DND-41 (cell line): ENCODE measurements around the gene INTS1.

Experiments
- ATAC-seq: fragments of 200-7000 bp; cut with Tn5 transposase; 3 replicates; pipeline ENCODE4 v1.9.1; 2021; ENCODE audit warnings: low read depth; ENCODE audit not compliant: insufficient read depth
- DNase-seq: peaks from one replicate; pipeline ENCODE4 v3.0.0-alpha.2; 2020
- H2AFZ ChIP-seq: 2 replicates; pipeline ENCODE4 v1.6.0; 2012; ENCODE audit warnings: low read depth, low read length
- H3K27ac ChIP-seq: 2 replicates; pipeline ENCODE4 v1.5.1; 2012; ENCODE audit warnings: low read length, inconsistent platforms
- H3K27me3 ChIP-seq: fragments of 200-600 bp; sonication (generic); 2 replicates; pipeline ENCODE4 v1.6.0; 2012; ENCODE audit warnings: low read length, mild to moderate bottlenecking, inconsistent platforms; ENCODE audit not compliant: insufficient read depth, poor library complexity
- H3K36me3 ChIP-seq: 2 replicates; pipeline ENCODE4 v1.5.1; 2012; ENCODE audit warnings: low read length, inconsistent platforms; ENCODE audit not compliant: insufficient read depth
- H3K4me1 ChIP-seq: 2 replicates; pipeline ENCODE4 v1.5.1; 2012; ENCODE audit warnings: mild to moderate bottlenecking, low read length; ENCODE audit not compliant: insufficient read depth
- H3K4me2 ChIP-seq: 2 replicates; pipeline ENCODE4 v1.6.0; 2012; ENCODE audit warnings: mild to moderate bottlenecking, moderate library complexity, low read length, inconsistent platforms; ENCODE audit not compliant: insufficient read depth
- H3K4me3 ChIP-seq, 2 experiments: fragments of 200-600 bp in 1 of 2; shearing (Covaris generic) in 1 of 2; 2 replicates each; pipeline ENCODE4 v1.5.1; 2012 to 2016; ENCODE audit warnings: inconsistent platforms in 2 of 2, low read length in 2 of 2, mild to moderate bottlenecking in 2 of 2, low read depth in 1 of 2, moderate library complexity in 1 of 2
- H3K79me2 ChIP-seq: 2 replicates; pipeline ENCODE4 v1.6.0; 2012; ENCODE audit warnings: low read length, inconsistent platforms; ENCODE audit not compliant: insufficient read depth
- H3K9ac ChIP-seq: 2 replicates; pipeline ENCODE4 v1.6.0; 2012; ENCODE audit warnings: low read depth, mild to moderate bottlenecking, inconsistent platforms, low read length, moderate library complexity
- H3K9me3 ChIP-seq: 2 replicates; pipeline ENCODE4 v1.5.1; 2012; ENCODE audit warnings: low read length, moderate library complexity, mild to moderate bottlenecking, inconsistent platforms; ENCODE audit not compliant: insufficient read depth, severe bottlenecking
- H4K20me1 ChIP-seq: 2 replicates; pipeline ENCODE4 v1.6.0; 2012; ENCODE audit warnings: low read length; ENCODE audit not compliant: insufficient read depth
- EZH2 ChIP-seq: IDR thresholded peaks from 3 replicates; pipeline ENCODE4 v1.6.1; 2012; ENCODE audit warnings: borderline replicate concordance, low read depth, mild to moderate bottlenecking, moderate library complexity, low read length, inconsistent platforms; ENCODE audit not compliant: severe bottlenecking
- TF ChIP-seq, protein P1 (sequence below): IDR thresholded peaks from 2 replicates; pipeline ENCODE4 v1.5.1; 2012; ENCODE audit warnings: borderline replicate concordance, low read length, moderate library complexity, mild to moderate bottlenecking; ENCODE audit not compliant: poor library complexity, severe bottlenecking; ENCODE audit errors: extremely low read depth

Gene INTS1

DNA sequence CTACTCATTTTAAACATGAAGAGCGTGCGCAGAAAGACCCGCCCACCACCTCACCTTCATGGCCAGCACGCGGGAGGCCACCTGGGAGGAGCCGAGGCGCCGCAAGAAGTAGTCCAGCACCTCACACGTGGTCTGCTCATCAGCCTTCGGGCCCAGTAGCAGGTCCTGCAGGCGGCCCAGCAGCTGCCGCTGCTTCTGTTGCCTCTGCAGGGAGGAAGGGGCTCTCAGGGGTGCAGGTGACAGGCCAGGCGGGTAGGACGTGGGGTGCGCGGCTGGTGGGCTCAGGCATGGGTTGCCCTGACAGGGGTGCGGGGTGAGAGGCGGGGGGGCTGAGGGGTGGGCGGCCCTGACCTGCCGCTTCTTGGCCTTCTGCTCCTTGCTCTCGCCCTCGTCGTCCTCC lies 17.6 kb downstream of the INTS1 start:
- no peak overlapping the region for H3K9ac ChIP-seq
- peaks cover 23% of the 10 kb centered on the region for H4K20me1 ChIP-seq
- no peak for DNase-seq
- H3K4me1 ChIP-seq: no peaks in the 10 kb centered on the region
- H3K4me2 ChIP-seq: no peak overlapping the region
- no peak overlapping the region for H3K27ac ChIP-seq
- no peak overlapping the region for H2AFZ ChIP-seq
- H3K79me2 ChIP-seq: no peaks in the 10 kb centered on the region
- peaks cover 95% of the 10 kb centered on the region for H3K36me3 ChIP-seq
- H3K4me3 ChIP-seq: no peak overlapping the region
- no peaks in the 10 kb centered on the region for H3K9me3 ChIP-seq
- no peaks in the 10 kb centered on the region for H3K27me3 ChIP-seq
- TF ChIP-seq, protein P1, sequence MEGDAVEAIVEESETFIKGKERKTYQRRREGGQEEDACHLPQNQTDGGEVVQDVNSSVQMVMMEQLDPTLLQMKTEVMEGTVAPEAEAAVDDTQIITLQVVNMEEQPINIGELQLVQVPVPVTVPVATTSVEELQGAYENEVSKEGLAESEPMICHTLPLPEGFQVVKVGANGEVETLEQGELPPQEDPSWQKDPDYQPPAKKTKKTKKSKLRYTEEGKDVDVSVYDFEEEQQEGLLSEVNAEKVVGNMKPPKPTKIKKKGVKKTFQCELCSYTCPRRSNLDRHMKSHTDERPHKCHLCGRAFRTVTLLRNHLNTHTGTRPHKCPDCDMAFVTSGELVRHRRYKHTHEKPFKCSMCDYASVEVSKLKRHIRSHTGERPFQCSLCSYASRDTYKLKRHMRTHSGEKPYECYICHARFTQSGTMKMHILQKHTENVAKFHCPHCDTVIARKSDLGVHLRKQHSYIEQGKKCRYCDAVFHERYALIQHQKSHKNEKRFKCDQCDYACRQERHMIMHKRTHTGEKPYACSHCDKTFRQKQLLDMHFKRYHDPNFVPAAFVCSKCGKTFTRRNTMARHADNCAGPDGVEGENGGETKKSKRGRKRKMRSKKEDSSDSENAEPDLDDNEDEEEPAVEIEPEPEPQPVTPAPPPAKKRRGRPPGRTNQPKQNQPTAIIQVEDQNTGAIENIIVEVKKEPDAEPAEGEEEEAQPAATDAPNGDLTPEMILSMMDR: no peak
- no peak for TF ChIP-seq EZH2
- ATAC-seq: no peak

DNA sequence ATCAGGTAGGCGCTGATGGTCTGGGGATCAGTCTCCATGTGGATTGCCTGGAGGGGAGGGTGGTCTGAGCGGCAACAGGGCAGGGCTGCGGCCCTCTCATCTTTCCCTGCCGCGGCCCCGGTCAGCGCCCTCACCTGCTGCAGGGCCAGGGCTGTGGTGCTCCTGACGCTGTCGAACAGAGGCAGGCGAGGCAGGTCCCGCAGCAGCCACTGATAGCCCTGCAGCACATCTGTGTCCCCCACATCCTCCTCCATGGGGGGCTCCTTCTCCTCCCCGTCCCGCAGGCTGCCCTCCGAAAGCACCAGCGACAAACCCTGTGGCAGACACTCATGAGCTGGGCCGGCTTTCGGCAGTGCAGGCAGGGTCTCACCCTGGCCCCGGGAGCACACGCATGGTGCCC lies 19.0 kb downstream of the INTS1 start:
- ATAC-seq: no peak
- no peak overlapping the region for H3K4me2 ChIP-seq
- no peak overlapping the region for H3K4me3 ChIP-seq
- TF ChIP-seq, protein P1: no peak
- TF ChIP-seq EZH2: no peak
- no peaks in the 10 kb centered on the region for H3K27me3 ChIP-seq
- no peaks in the 10 kb centered on the region for H3K9me3 ChIP-seq
- no peaks in the 10 kb centered on the region for H3K79me2 ChIP-seq
- H3K27ac ChIP-seq: no peak overlapping the region
- peaks cover 95% of the 10 kb centered on the region for H3K36me3 ChIP-seq
- peaks cover 26% of the 10 kb centered on the region for H4K20me1 ChIP-seq
- no peak overlapping the region for H2AFZ ChIP-seq
- no peak for DNase-seq
- H3K4me1 ChIP-seq: no peaks in the 10 kb centered on the region
- H3K9ac ChIP-seq: no peak overlapping the region

DNA sequence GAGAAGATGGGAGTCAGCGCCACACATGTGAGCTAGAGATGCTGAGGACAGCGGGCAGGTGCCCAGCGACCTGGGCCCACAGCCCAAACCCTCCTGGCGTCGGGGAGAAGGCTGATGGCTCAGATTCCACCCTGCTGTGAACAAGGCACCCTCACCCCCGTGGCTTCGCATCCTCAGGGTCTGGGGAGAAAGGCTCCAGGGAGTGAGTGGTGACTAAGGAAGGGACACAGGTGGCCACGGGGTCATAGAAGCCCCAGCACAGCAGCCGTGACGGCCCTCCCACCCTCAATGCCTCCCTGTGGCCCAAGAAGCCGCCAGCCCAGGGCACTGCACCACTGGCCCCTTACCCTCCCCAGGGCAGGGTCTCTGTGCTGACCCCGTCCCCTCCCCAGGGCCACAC lies 19.6 kb downstream of the INTS1 start:
- Histone ChIP-seq H3K9ac (no peak overlapping the region), H3K79me2 (no peaks in the 10 kb centered on the region), H3K4me2 (no peak overlapping the region), H3K27me3 (no peaks in the 10 kb centered on the region), H4K20me1 (peaks cover 26% of the 10 kb centered on the region), H3K36me3 (peaks cover 95% of the 10 kb centered on the region), H3K4me1 (no peaks in the 10 kb centered on the region), H2AFZ (no peak overlapping the region), H3K4me3 (no peak overlapping the region), H3K9me3 (no peaks in the 10 kb centered on the region), H3K27ac (no peak overlapping the region)
- ATAC-seq: no peak
- TF ChIP-seq, protein P1: no peak
- TF ChIP-seq EZH2: no peak
- DNase-seq: no peak
